Measurements from ENCODE around the gene CADPS2.

Gene CADPS2

DNA sequence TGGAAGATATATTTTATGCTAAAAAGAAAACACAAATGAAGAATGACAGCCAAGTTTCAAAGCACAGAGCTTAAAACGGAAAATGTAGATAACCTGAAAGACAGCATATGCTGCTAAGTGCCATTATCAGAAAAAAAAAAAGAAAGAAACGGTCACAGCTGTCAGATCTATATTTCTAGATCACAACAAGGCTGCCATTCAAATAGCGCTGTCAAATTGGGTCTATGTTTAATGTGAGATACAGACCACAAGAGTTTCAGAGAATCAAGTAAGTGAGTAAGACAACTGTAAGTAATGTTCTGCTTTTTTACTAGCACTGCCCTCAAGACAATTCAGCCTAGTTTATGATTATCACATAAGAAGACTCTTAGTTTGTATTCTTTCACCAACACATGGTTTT is 117.4 kb downstream of the CADPS2 start:
- Histone ChIP-seq H3K36me3 (replicated peaks) (no peaks in the 10 kb centered on the region), H3K4me3 (ENCODE audit: low read depth, low read length) (no peak overlapping the region), H3K27me3 (replicated peaks) (no peaks in the 10 kb centered on the region), H3K27ac (no peak overlapping the region)
- TF ChIP-seq, protein P1, sequence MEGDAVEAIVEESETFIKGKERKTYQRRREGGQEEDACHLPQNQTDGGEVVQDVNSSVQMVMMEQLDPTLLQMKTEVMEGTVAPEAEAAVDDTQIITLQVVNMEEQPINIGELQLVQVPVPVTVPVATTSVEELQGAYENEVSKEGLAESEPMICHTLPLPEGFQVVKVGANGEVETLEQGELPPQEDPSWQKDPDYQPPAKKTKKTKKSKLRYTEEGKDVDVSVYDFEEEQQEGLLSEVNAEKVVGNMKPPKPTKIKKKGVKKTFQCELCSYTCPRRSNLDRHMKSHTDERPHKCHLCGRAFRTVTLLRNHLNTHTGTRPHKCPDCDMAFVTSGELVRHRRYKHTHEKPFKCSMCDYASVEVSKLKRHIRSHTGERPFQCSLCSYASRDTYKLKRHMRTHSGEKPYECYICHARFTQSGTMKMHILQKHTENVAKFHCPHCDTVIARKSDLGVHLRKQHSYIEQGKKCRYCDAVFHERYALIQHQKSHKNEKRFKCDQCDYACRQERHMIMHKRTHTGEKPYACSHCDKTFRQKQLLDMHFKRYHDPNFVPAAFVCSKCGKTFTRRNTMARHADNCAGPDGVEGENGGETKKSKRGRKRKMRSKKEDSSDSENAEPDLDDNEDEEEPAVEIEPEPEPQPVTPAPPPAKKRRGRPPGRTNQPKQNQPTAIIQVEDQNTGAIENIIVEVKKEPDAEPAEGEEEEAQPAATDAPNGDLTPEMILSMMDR (IDR thresholded peaks at IDR 0.05; ENCODE audit: low read depth, low read length, missing control alignments), result no peak
- DNase-seq, result no peak
- in situ Hi-C loops (cut with HindIII; ENCODE audit: low pct_ligation_motif_present, low sequenced_read_pairs), result no loop called here

DNA sequence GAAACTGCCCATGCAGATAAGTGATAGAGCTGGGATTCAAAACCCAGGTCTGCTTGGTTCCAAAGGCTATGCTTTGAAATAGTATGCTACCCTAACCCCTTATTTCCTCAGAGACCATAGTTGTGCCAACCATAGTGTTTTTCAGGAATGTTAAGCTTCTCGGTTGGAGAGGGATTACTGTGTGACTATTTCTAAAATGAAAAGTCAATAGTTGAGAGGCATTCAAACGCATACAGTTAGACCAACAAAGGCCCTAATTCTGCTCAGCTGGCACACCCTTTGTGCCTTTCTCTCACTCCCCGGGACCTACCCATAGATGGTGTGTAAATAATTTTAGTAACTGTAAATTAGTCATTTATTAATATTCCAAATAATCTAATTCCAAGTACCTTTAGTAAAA is 118.9 kb downstream of the CADPS2 start:
- H3K27me3 ChIP-seq (replicated peaks), result no peaks in the 10 kb centered on the region
- TF ChIP-seq, protein P1 (IDR thresholded peaks at IDR 0.05; ENCODE audit: low read depth, low read length, missing control alignments), result no peak
- no peak overlapping the region for H3K27ac ChIP-seq
- no peaks in the 10 kb centered on the region for H3K36me3 ChIP-seq (replicated peaks)
- no peak for DNase-seq
- no peak overlapping the region for H3K4me3 ChIP-seq (ENCODE audit: low read depth, low read length)
- in situ Hi-C loops (cut with HindIII; ENCODE audit: low pct_ligation_motif_present, low sequenced_read_pairs), result no loop called here

DNA sequence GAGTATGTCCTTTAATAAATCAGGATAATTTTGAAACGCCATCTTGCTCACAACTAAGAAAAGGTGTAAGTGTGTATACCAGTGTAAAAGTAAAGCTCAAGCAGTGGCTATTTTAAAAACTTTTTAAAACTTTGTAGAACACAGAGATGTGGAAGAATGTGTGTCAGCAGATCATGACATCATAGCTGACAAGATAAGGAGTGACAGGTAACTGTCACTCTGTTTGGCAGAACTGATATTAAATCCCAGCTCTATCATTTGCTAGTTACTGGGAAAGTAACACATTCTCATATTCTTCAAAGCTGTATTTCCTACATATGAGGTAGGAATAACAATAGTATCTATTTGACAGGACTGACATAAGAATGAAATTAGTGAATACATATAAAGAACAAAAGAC is 119.7 kb downstream of the CADPS2 start:
- in situ Hi-C loops (cut with HindIII; ENCODE audit: low pct_ligation_motif_present, low sequenced_read_pairs), result no loop called here
- H3K27ac ChIP-seq, result no peak overlapping the region
- no peaks in the 10 kb centered on the region for H3K27me3 ChIP-seq (replicated peaks)
- no peaks in the 10 kb centered on the region for H3K36me3 ChIP-seq (replicated peaks)
- DNase-seq, result no peak
- TF ChIP-seq, protein P1 (IDR thresholded peaks at IDR 0.05; ENCODE audit: low read depth, low read length, missing control alignments), result no peak
- H3K4me3 ChIP-seq (ENCODE audit: low read depth, low read length), result no peak overlapping the region

DNA sequence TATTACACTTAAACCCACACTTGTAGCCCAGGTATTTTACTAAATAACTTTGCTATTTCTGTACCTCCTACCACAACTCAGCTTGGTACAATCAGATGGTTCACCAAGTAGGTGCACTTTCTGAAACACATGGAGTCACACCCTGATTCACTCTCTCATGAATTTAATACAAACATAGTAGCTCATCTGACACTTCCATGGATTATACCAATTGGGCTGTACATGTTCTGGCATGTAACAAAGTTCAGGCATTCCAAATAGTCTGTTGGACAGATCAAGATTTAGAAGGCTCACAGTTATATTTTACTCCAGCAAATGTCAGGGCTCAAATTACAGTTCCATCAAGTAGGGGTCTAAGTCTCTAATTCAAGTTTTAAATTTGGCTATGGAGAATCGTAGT is 121.4 kb downstream of the CADPS2 start:
- Histone ChIP-seq H3K36me3 (replicated peaks) (no peaks in the 10 kb centered on the region), H3K4me3 (ENCODE audit: low read depth, low read length) (no peak overlapping the region), H3K27me3 (replicated peaks) (no peaks in the 10 kb centered on the region), H3K27ac (no peak overlapping the region)
- in situ Hi-C loops (cut with HindIII; ENCODE audit: low pct_ligation_motif_present, low sequenced_read_pairs), result no loop called here
- DNase-seq, result no peak
- TF ChIP-seq, protein P1 (IDR thresholded peaks at IDR 0.05; ENCODE audit: low read depth, low read length, missing control alignments), result no peak

DNA sequence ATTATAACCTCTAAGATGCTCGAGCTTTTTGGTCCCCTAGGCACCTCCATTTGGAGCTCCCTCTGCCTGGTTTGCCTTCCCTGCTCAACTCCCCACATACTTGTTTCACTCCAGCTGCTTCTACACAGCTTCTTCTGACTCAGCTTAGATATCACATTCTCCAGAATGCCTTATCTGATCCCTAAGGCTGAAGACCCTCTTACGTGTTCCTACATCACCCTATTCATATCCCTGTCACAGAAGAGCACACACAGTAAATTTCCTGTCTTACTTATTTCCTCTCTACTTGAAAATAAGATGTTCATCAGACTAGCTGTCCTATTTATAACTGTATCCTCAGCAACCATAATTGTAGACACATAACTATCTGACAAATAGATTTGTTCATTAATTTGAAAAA is 122.2 kb downstream of the CADPS2 start:
- in situ Hi-C loops (cut with HindIII; ENCODE audit: low pct_ligation_motif_present, low sequenced_read_pairs), result no loop called here
- no peaks in the 10 kb centered on the region for H3K27me3 ChIP-seq (replicated peaks)
- peak; percentile 7 for DNase-seq
- TF ChIP-seq, protein P1 (IDR thresholded peaks at IDR 0.05; ENCODE audit: low read depth, low read length, missing control alignments), result no peak
- H3K4me3 ChIP-seq (ENCODE audit: low read depth, low read length), result no peak overlapping the region
- no peaks in the 10 kb centered on the region for H3K36me3 ChIP-seq (replicated peaks)
- H3K27ac ChIP-seq, result no peak overlapping the region

DNA sequence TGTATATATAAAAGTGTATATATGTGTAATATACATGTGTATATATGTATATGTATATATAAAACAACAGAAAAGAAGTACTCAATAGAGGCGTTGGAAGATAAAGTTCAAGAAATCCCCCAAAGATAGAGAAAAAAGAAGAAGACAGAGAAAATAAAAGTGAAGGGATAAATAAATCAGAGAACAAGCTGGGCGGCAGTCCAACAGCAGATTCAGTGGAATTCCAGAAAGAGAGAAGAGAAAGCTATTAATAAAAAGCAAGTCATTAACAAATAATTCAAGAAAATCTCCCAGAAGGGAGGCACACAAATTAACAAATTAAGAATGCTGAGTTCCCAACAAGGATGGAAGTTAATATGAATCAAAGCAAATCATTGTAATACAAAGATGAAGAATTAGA is 124.2 kb downstream of the CADPS2 start:
- Histone ChIP-seq H3K27ac (no peak overlapping the region), H3K4me3 (ENCODE audit: low read depth, low read length) (no peak overlapping the region), H3K36me3 (replicated peaks) (no peaks in the 10 kb centered on the region), H3K27me3 (replicated peaks) (no peaks in the 10 kb centered on the region)
- DNase-seq, result no peak
- in situ Hi-C loops (cut with HindIII; ENCODE audit: low pct_ligation_motif_present, low sequenced_read_pairs), result no loop called here
- TF ChIP-seq, protein P1 (IDR thresholded peaks at IDR 0.05; ENCODE audit: low read depth, low read length, missing control alignments), result no peak

All from brain microvascular endothelial cell (primary cell).